Neural cell (in vitro differentiated cells): ENCODE data around the gene CBR4.

Experiments used
- CTCF ChIP-seq: fragments of 450-650 bp; IDR thresholded peaks from 2 replicates; pipeline ENCODE4 v1.5.1; 2014; ENCODE audit warnings: antibody characterized with exemption, mild to moderate bottlenecking, moderate library complexity; ENCODE audit not compliant: poor library complexity, severe bottlenecking
- EZH2 ChIP-seq: fragments of 200-600, 300-800 bp; shearing (Covaris generic), sonication (generic); IDR thresholded peaks from 2 replicates; pipeline ENCODE4 v1.6.1; 2014; ENCODE audit warnings: antibody characterized with exemption, low read length, borderline replicate concordance, mild to moderate bottlenecking; ENCODE audit not compliant: insufficient read depth, poor library complexity, severe bottlenecking

- TF ChIP-seq CTCF = no peak
- no peak for TF ChIP-seq EZH2
Observed at GRCh38 chr4:168981942-168982341, 28.1 kb downstream of the CBR4 start.
